WTC11 (cell line): ENCODE data around the gene ZNF81.
"Not testable (repeated sequence)": the region's sequence is repeated elsewhere in the genome, so short reads cannot be mapped to it uniquely, and the experiment has no call there.

Experiments used
- ATF2 ChIP-seq: sonication (generic); formaldehyde crosslinking; IDR thresholded peaks from 2 replicates; pipeline ENCODE4 v1.8.1; 2022; ENCODE audit warnings: low read depth, missing genetic modification reagents, borderline replicate concordance
- CTCF ChIP-seq: fragments of 200-600 bp; IDR thresholded peaks from 2 replicates; pipeline ENCODE4 v1.8.0; 2022; ENCODE audit warnings: antibody characterized with exemption
- FOXJ3 ChIP-seq: sonication (generic); formaldehyde crosslinking; IDR thresholded peaks from 2 replicates; pipeline ENCODE4 v1.9.0; 2021; ENCODE audit warnings: missing genetic modification reagents, mild to moderate bottlenecking, borderline replicate concordance
- FOXK1 ChIP-seq: sonication (generic); formaldehyde crosslinking; IDR thresholded peaks from 2 replicates; pipeline ENCODE4 v1.8.0; 2022; ENCODE audit warnings: mild to moderate bottlenecking, moderate library complexity, missing genetic modification reagents
- HMGA2 ChIP-seq: fragments of 250-450 bp; sonication (Bioruptor Pico); IDR thresholded peaks from 2 replicates; pipeline ENCODE4 v1.4.0; 2021; ENCODE audit warnings: mild to moderate bottlenecking, moderate library complexity
- MAX ChIP-seq: sonication (generic); formaldehyde crosslinking; IDR thresholded peaks from 2 replicates; pipeline ENCODE4 v1.8.0; 2022; ENCODE audit warnings: mild to moderate bottlenecking, missing genetic modification reagents
- MYBL2 ChIP-seq: sonication (generic); formaldehyde crosslinking; IDR thresholded peaks from 2 replicates; pipeline ENCODE4 v1.8.1; 2023; ENCODE audit warnings: mild to moderate bottlenecking, moderate library complexity, missing genetic modification reagents
- TCF7 ChIP-seq: sonication (generic); formaldehyde crosslinking; IDR thresholded peaks from 2 replicates; pipeline ENCODE4 v1.8.0; 2022; ENCODE audit warnings: mild to moderate bottlenecking, low read depth, missing genetic modification reagents, moderate library complexity
- ZNF138 ChIP-seq: sonication (generic); formaldehyde crosslinking; conservative IDR thresholded peaks from 2 replicates; pipeline ENCODE4 v1.8.1; 2022; ENCODE audit warnings: mild to moderate bottlenecking, moderate library complexity, missing genetic modification reagents
- ZNF317 ChIP-seq: sonication (generic); formaldehyde crosslinking; IDR thresholded peaks from 2 replicates; pipeline ENCODE4 v1.8.1; 2023; ENCODE audit warnings: low read depth, mild to moderate bottlenecking, moderate library complexity, missing genetic modification reagents, borderline replicate concordance
- TF ChIP-seq, protein P1 (sequence below): sonication (generic); formaldehyde crosslinking; IDR thresholded peaks from 2 replicates; pipeline ENCODE4 v1.8.1; 2023; ENCODE audit warnings: mild to moderate bottlenecking, missing genetic modification reagents, moderate library complexity
- TF ChIP-seq, protein P2 (sequence below): sonication (generic); formaldehyde crosslinking; IDR thresholded peaks from 2 replicates; pipeline ENCODE4 v1.8.0; 2022; ENCODE audit warnings: mild to moderate bottlenecking, missing genetic modification reagents

DNA sequence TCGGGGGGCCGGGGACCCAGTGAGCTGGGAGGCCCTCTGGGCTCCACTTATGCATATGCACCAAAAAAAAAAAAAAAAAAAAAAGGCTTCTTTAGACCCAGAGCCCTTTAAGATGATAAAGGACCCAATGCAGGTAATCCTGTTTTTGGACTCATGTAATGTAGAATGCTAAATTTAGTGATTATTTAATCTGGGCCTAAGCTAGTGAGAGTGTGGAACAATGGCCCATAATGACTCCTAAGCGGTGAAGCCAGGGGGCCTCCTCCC lies 29.5 kb upstream of the ZNF81 start:
- TF ChIP-seq FOXJ3 (CRISPR knock-in tag); TCF7 (CRISPR knock-in tag); CTCF; FOXK1; ATF2 (CRISPR knock-in tag); ZNF317 (CRISPR knock-in tag); MAX; HMGA2 (CRISPR knock-in tag); ZNF138 (CRISPR knock-in tag); MYBL2 (CRISPR knock-in tag): not testable (repeated sequence)
- TF ChIP-seq, protein P1, sequence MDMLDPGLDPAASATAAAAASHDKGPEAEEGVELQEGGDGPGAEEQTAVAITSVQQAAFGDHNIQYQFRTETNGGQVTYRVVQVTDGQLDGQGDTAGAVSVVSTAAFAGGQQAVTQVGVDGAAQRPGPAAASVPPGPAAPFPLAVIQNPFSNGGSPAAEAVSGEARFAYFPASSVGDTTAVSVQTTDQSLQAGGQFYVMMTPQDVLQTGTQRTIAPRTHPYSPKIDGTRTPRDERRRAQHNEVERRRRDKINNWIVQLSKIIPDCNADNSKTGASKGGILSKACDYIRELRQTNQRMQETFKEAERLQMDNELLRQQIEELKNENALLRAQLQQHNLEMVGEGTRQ (CRISPR knock-in tag): not testable (repeated sequence)
- TF ChIP-seq, protein P2, sequence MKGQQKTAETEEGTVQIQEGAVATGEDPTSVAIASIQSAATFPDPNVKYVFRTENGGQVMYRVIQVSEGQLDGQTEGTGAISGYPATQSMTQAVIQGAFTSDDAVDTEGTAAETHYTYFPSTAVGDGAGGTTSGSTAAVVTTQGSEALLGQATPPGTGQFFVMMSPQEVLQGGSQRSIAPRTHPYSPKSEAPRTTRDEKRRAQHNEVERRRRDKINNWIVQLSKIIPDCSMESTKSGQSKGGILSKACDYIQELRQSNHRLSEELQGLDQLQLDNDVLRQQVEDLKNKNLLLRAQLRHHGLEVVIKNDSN: not testable (repeated sequence)
